ENCODE data around the gene FAAP20.

DNA sequence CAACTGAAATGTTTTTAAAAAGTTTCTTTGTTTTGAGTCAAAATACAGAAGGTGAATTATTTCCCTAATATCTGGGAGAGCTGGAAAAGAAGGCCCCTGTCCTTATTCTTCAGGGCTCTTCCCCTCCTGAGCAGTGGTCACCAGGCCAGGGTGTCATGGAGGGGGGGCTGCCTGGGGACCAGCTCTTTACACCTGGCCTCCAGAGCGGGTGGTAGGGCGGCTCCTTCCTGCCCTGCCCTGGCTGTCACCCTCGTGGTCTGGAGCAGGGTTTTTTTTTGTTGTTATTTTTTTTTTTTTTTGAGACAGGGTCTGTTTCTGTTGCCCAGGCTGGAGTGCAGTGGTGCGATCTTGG lies 40.2 kb upstream of the FAAP20 start:
- TF ChIP-seq, protein P1, sequence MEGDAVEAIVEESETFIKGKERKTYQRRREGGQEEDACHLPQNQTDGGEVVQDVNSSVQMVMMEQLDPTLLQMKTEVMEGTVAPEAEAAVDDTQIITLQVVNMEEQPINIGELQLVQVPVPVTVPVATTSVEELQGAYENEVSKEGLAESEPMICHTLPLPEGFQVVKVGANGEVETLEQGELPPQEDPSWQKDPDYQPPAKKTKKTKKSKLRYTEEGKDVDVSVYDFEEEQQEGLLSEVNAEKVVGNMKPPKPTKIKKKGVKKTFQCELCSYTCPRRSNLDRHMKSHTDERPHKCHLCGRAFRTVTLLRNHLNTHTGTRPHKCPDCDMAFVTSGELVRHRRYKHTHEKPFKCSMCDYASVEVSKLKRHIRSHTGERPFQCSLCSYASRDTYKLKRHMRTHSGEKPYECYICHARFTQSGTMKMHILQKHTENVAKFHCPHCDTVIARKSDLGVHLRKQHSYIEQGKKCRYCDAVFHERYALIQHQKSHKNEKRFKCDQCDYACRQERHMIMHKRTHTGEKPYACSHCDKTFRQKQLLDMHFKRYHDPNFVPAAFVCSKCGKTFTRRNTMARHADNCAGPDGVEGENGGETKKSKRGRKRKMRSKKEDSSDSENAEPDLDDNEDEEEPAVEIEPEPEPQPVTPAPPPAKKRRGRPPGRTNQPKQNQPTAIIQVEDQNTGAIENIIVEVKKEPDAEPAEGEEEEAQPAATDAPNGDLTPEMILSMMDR (conservative IDR thresholded peaks at IDR 0.05): no peak
- TF ChIP-seq ZFX (IDR thresholded peaks at IDR 0.05): no peak
